Fibroblast of the aortic adventitia (primary cell): ENCODE measurements around the gene KRTAP16-1. TPM values are rescaled to one million over a fixed set of nuclear protein-coding genes. Genes with fewer than 3 reads are reported as not detected.

Experiments used
- DNase-seq: peaks from one replicate; pipeline ENCODE4 v3.0.0-alpha.2; 2010; ENCODE audit warnings: low read depth
- H3K4me3 ChIP-seq: 2 replicates; pipeline ENCODE4 v1.5.1; 2011; ENCODE audit warnings: low read depth, mild to moderate bottlenecking, control low read depth, low read length, moderate library complexity
- CTCF ChIP-seq: IDR thresholded peaks from 2 replicates; pipeline ENCODE4 v1.5.1; 2011; ENCODE audit warnings: mild to moderate bottlenecking, low read length, control low read depth, inconsistent platforms; ENCODE audit not compliant: insufficient read depth
- total RNA-seq: library from RNA; depleted of rRNA; stranded (reverse); fragments of >200 nt; gene quantifications from 2 replicates; pipeline ENCODE4 v1.2.3, GENCODE V29; 2012; ENCODE audit warnings: low replicate concordance

Gene KRTAP16-1
- total RNA-seq, 1 donor = not detected

GRCh38 chr17:41324180-41325075, 15.3 kb upstream of the KRTAP16-1 start:
- TF ChIP-seq CTCF = peak; percentile 6
- H3K4me3 ChIP-seq = no peak overlapping the region
- DNase-seq = no peak

- TF ChIP-seq CTCF = no peak
Observed at GRCh38 chr17:41322903-41323895, 14.1 kb upstream of the KRTAP16-1 start.

GRCh38 chr17:41322094-41322902, 13.2 kb upstream of the KRTAP16-1 start:
- no peak overlapping the region for H3K4me3 ChIP-seq
- peak; percentile 95 for TF ChIP-seq CTCF
- DNase-seq = peak; percentile 77

More at GRCh38 chr17:41322903-41323895, 14.1 kb upstream of the KRTAP16-1 start:
- H3K4me3 ChIP-seq = no peak overlapping the region
- DNase-seq = no peak

GRCh38 chr17:41318231-41318630, 9.1 kb upstream of the KRTAP16-1 start:
- DNase-seq = no peak
- H3K4me3 ChIP-seq = no peak overlapping the region
- TF ChIP-seq CTCF = no peak

- H3K4me3 ChIP-seq = no peak overlapping the region
- no peak for DNase-seq
- no peak for TF ChIP-seq CTCF
Observed at GRCh38 chr17:41315814-41316445, 6.8 kb upstream of the KRTAP16-1 start.
